PC-3 (cell line): ENCODE measurements around the gene CHMP1B.

Experiments used
- CTCF ChIP-seq: fragments of 300-600 bp; sonication (generic); conservative IDR thresholded peaks from 2 replicates; pipeline ENCODE4 v1.5.1; 2017; ENCODE audit warnings: antibody characterized with exemption, low read depth, mild to moderate bottlenecking, low read length
- EZH2 ChIP-seq: fragments of 300-600 bp; sonication (generic); IDR thresholded peaks from one replicate; pipeline ENCODE4 v1.6.1; 2017; ENCODE audit warnings: antibody characterized with exemption, mild to moderate bottlenecking, low read length; ENCODE audit not compliant: unreplicated experiment
- EZH2phosphoT487 ChIP-seq: fragments of 300-600 bp; sonication (generic); IDR thresholded peaks from 2 replicates; pipeline ENCODE4 v1.6.1; 2018; ENCODE audit warnings: mild to moderate bottlenecking, antibody characterized with exemption, low read length, borderline replicate concordance

DNA sequence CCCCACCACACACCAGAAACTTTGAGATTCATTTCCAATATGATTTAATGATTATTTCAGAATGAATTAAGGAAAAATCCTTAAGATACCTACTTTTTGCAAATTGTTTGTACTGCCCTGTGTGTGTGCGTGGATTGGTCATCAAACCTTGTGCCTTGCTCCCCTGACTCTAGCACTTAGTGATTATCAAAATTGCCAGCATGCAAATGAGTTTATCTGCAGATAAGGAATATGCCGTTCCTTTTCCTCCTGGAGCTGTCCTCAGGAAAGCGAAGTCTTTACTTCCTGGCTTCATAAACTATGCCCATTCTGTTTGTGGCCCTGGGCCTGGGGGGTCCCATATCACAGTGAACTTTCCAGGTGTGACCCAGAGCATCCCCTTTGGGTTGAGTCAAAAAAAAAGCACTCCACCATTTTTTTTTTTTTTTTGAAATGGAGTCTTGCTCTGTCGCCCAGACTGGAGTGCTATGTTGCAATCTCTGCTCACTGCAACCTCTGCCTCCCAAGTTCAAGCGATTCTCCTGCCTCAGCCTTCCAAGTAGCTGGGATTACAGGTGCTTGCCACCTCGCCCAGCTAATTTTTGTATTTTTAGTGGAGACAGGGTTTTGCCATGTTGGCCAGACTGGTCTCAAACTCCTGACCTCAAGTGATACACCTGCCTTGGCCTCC is 11.4 kb downstream of the CHMP1B start:
- TF ChIP-seq CTCF (no peak), EZH2phosphoT487 (no peak), EZH2 (no peak)
